ENCODE data around the gene ADAMTS17. TPM values are rescaled to one million over a fixed set of nuclear protein-coding genes. Genes with fewer than 3 reads are reported as not detected.

The ADAMTS17 gene
- total and polyA plus RNA-seq, 4 donors: 0.28 to 46.9 (median 9.1) TPM

- Histone ChIP-seq H3K4me3 (ENCODE audit: low read depth in 1 of 3, low read length in 3 of 3) (no peak overlapping the region), H3K9me3 (ENCODE audit: control insufficient read depth in 4 of 4, low read length in 3 of 4) (no peaks in the 10 kb centered on the region), H3K27me3 (ENCODE audit: control insufficient read depth in 4 of 4, insufficient read depth in 4 of 4, low read length in 3 of 4) (no peaks in the 10 kb centered on the region), H3K36me3 (ENCODE audit: control insufficient read depth in 4 of 4, insufficient read depth in 3 of 4, low read depth in 1 of 4, low read length in 3 of 4) (peaks cover 0 to 14% (median 0%) of the 10 kb centered on the region in 4 donors), H3K27ac (ENCODE audit: low read depth in 1 of 2, low read length in 2 of 2) (no peak overlapping the region), H3K9ac (ENCODE audit: low read depth in 1 of 2, low read length in 2 of 2) (no peak overlapping the region), H3K4me1 (ENCODE audit: control insufficient read depth in 4 of 4, insufficient read depth in 4 of 4, low read length in 3 of 4) (no peaks in the 10 kb centered on the region)
- DNase-seq (ENCODE audit: low spot score): no peak
- 81% methylated on average over 9 of the region's 9 CpGs for whole genome bisulfite sequencing
- no peak for TF ChIP-seq JUND (IDR thresholded peaks at IDR 0.05)
- no peak for TF ChIP-seq TAF1 (conservative IDR thresholded peaks at IDR 0.05)
- TF ChIP-seq, protein P1, sequence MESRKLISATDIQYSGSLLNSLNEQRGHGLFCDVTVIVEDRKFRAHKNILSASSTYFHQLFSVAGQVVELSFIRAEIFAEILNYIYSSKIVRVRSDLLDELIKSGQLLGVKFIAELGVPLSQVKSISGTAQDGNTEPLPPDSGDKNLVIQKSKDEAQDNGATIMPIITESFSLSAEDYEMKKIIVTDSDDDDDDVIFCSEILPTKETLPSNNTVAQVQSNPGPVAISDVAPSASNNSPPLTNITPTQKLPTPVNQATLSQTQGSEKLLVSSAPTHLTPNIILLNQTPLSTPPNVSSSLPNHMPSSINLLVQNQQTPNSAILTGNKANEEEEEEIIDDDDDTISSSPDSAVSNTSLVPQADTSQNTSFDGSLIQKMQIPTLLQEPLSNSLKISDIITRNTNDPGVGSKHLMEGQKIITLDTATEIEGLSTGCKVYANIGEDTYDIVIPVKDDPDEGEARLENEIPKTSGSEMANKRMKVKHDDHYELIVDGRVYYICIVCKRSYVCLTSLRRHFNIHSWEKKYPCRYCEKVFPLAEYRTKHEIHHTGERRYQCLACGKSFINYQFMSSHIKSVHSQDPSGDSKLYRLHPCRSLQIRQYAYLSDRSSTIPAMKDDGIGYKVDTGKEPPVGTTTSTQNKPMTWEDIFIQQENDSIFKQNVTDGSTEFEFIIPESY (IDR thresholded peaks at IDR 0.05): no peak
- TF ChIP-seq HNF4A (conservative IDR thresholded peaks at IDR 0.05): no peak
Observed at GRCh38 chr15:99970891-99971430, 370.8 kb downstream of the ADAMTS17 start.

- TF ChIP-seq FOXA1 (IDR thresholded peaks at IDR 0.05) (no peak), JUND (IDR thresholded peaks at IDR 0.05) (no peak), TAF1 (conservative IDR thresholded peaks at IDR 0.05) (no peak), FOXA2 (IDR thresholded peaks at IDR 0.05) (no peak), GABPA (IDR thresholded peaks at IDR 0.05 in 1 of 2, conservative IDR thresholded peaks at IDR 0.05 in 1 of 2) (no peak), EGR1 (IDR thresholded peaks at IDR 0.05; ENCODE audit: low read depth in 2 of 2) (no peak), YY1 (IDR thresholded peaks at IDR 0.05) (no peak), HNF4G (IDR thresholded peaks at IDR 0.05) (no peak), HNF4A (conservative IDR thresholded peaks at IDR 0.05) (no peak), RAD21 (IDR thresholded peaks at IDR 0.05) (no peak), RXRA (IDR thresholded peaks at IDR 0.05) (no peak), SP1 (IDR thresholded peaks at IDR 0.05) (no peak), NR2F2 (IDR thresholded peaks at IDR 0.05) (no peak)
- TF ChIP-seq, protein P2, sequence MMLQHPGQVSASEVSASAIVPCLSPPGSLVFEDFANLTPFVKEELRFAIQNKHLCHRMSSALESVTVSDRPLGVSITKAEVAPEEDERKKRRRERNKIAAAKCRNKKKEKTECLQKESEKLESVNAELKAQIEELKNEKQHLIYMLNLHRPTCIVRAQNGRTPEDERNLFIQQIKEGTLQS (IDR thresholded peaks at IDR 0.05): no peak
- TF ChIP-seq, protein P3, sequence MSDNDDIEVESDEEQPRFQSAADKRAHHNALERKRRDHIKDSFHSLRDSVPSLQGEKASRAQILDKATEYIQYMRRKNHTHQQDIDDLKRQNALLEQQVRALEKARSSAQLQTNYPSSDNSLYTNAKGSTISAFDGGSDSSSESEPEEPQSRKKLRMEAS (IDR thresholded peaks at IDR 0.05): no peak
- TF ChIP-seq, protein P4, sequence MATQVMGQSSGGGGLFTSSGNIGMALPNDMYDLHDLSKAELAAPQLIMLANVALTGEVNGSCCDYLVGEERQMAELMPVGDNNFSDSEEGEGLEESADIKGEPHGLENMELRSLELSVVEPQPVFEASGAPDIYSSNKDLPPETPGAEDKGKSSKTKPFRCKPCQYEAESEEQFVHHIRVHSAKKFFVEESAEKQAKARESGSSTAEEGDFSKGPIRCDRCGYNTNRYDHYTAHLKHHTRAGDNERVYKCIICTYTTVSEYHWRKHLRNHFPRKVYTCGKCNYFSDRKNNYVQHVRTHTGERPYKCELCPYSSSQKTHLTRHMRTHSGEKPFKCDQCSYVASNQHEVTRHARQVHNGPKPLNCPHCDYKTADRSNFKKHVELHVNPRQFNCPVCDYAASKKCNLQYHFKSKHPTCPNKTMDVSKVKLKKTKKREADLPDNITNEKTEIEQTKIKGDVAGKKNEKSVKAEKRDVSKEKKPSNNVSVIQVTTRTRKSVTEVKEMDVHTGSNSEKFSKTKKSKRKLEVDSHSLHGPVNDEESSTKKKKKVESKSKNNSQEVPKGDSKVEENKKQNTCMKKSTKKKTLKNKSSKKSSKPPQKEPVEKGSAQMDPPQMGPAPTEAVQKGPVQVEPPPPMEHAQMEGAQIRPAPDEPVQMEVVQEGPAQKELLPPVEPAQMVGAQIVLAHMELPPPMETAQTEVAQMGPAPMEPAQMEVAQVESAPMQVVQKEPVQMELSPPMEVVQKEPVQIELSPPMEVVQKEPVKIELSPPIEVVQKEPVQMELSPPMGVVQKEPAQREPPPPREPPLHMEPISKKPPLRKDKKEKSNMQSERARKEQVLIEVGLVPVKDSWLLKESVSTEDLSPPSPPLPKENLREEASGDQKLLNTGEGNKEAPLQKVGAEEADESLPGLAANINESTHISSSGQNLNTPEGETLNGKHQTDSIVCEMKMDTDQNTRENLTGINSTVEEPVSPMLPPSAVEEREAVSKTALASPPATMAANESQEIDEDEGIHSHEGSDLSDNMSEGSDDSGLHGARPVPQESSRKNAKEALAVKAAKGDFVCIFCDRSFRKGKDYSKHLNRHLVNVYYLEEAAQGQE (IDR thresholded peaks at IDR 0.05): no peak
- TF ChIP-seq, protein P1 (IDR thresholded peaks at IDR 0.05): no peak
- TF ChIP-seq, protein P5, sequence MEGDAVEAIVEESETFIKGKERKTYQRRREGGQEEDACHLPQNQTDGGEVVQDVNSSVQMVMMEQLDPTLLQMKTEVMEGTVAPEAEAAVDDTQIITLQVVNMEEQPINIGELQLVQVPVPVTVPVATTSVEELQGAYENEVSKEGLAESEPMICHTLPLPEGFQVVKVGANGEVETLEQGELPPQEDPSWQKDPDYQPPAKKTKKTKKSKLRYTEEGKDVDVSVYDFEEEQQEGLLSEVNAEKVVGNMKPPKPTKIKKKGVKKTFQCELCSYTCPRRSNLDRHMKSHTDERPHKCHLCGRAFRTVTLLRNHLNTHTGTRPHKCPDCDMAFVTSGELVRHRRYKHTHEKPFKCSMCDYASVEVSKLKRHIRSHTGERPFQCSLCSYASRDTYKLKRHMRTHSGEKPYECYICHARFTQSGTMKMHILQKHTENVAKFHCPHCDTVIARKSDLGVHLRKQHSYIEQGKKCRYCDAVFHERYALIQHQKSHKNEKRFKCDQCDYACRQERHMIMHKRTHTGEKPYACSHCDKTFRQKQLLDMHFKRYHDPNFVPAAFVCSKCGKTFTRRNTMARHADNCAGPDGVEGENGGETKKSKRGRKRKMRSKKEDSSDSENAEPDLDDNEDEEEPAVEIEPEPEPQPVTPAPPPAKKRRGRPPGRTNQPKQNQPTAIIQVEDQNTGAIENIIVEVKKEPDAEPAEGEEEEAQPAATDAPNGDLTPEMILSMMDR (IDR thresholded peaks at IDR 0.05; ENCODE audit: low read depth, low read length, missing input control): no peak
- Histone ChIP-seq H3K4me1 (ENCODE audit: control insufficient read depth in 4 of 4, insufficient read depth in 4 of 4, low read length in 3 of 4) (no peaks in the 10 kb centered on the region), H3K9ac (ENCODE audit: low read depth in 1 of 2, low read length in 2 of 2) (no peak overlapping the region), H3K4me3 (ENCODE audit: low read depth in 1 of 3, low read length in 3 of 3) (no peak overlapping the region), H3K27ac (ENCODE audit: low read depth in 1 of 2, low read length in 2 of 2) (no peak overlapping the region), H3K36me3 (ENCODE audit: control insufficient read depth in 4 of 4, insufficient read depth in 3 of 4, low read depth in 1 of 4, low read length in 3 of 4) (peaks cover 0 to 9% (median 0%) of the 10 kb centered on the region in 4 donors), H3K9me3 (ENCODE audit: control insufficient read depth in 4 of 4, low read length in 3 of 4) (no peaks in the 10 kb centered on the region), H3K27me3 (ENCODE audit: control insufficient read depth in 4 of 4, insufficient read depth in 4 of 4, low read length in 3 of 4) (no peaks in the 10 kb centered on the region)
- DNase-seq (ENCODE audit: low spot score): no peak
- 90% methylated on average over 8 of the region's 8 CpGs for WGBS
Observed at GRCh38 chr15:99969261-99969920, 372.4 kb downstream of the ADAMTS17 start.
